Thyroid gland (tissue), 4 donors: Measurements from ENCODE around the gene ANXA3. TPM values are rescaled to one million over a fixed set of nuclear protein-coding genes. Genes with fewer than 3 reads are reported as not detected.

Experiments
- DNase-seq, 2 donors: peaks; one replicate each; pipeline ENCODE4 v3.0.0-alpha.2; 2019
- H3K27ac ChIP-seq, 3 donors: fragments of 200-600 bp; sonication (generic); 1 replicate in 2 of 3; 2 replicates in 1 of 3; pipeline ENCODE4 v1.5.1; 2016 to 2019; ENCODE audit warnings: mild to moderate bottlenecking in 1 of 3, moderate library complexity in 1 of 3
- H3K27me3 ChIP-seq: fragments of 200-600 bp; sonication (generic); one replicate; pipeline ENCODE4 v1.5.1; 2019
- H3K36me3 ChIP-seq, 2 donors: fragments of 200-600 bp; sonication (generic); one replicate each; pipeline ENCODE4 v1.5.1; 2016 to 2019
- H3K4me1 ChIP-seq, 2 donors: fragments of 200-600 bp; sonication (generic); one replicate each; pipeline ENCODE4 v1.5.1; 2017 to 2019
- H3K4me3 ChIP-seq, 3 donors: fragments of 200-600 bp; sonication (generic); replicated peaks in 1 of 3; 1 replicate in 2 of 3; 2 replicates in 1 of 3; pipeline ENCODE4 v1.5.1; 2016; ENCODE audit warnings: mild to moderate bottlenecking in 1 of 3
- H3K9me3 ChIP-seq: fragments of 200-600 bp; sonication (generic); one replicate; pipeline ENCODE4 v1.5.1; 2017
- CTCF ChIP-seq, 6 experiments: fragments of 200-600 bp in 3 of 6; fragments of 450-650 bp in 3 of 6; sonication (generic) in 3 of 6; IDR thresholded peaks; one replicate each; pipeline ENCODE4 v1.5.1; 2016 to 2019; ENCODE audit warnings: antibody characterized with exemption in 6 of 6, mild to moderate bottlenecking in 2 of 6, inconsistent platforms in 1 of 6, moderate library complexity in 1 of 6
- POLR2A ChIP-seq, 2 donors: fragments of 450-650 bp; IDR thresholded peaks; one replicate each; pipeline ENCODE4 v1.6.1; 2017; ENCODE audit warnings: antibody characterized with exemption in 2 of 2, mild to moderate bottlenecking in 2 of 2, moderate library complexity in 1 of 2
- WGBS, 2 donors: methylation state at CpG; one replicate each; pipeline ENCODE4 v1.1.5; 2017; 5-methylcytosine and 5-hydroxymethylcytosine counted together
- intact Hi-C: fragments of 100-400 bp; cut with DNase I; formaldehyde crosslinking; loops from one replicate; pipeline ENCODE4 v1.15.1; 2023
- total RNA-seq, 4 donors: library from RNA; depleted of rRNA; stranded (reverse); fragments of >200 nt; gene quantifications; one replicate each; pipeline ENCODE4 v1.2.3, GENCODE V29; 2016

The ANXA3 gene
- total RNA-seq, 4 donors from 2014 or later, result 98.7 to 213 (median 156) TPM

- Histone ChIP-seq H3K36me3 (no peaks in the 10 kb centered on the region), H3K4me1 (peaks cover 0 to 8% of the 10 kb centered on the region in 2 donors), H3K27me3 (no peaks in the 10 kb centered on the region), H3K4me3 (no peak overlapping the region), H3K9me3 (no peaks in the 10 kb centered on the region), H3K27ac (no peak overlapping the region)
- WGBS, 2 donors, result 57 to 92% methylated on average over 3 of the region's 3 CpGs
- intact Hi-C loops, result no loop called here
- TF ChIP-seq CTCF (IDR thresholded peaks at IDR 0.05), result no peak
- TF ChIP-seq POLR2A (IDR thresholded peaks at IDR 0.05), result no peak
- no peak for DNase-seq
Measured at GRCh38 chr4:78528327-78528726, 23.2 kb upstream of the ANXA3 start.

GRCh38 chr4:78529569-78530209 is 21.9 kb upstream of the ANXA3 start:
- 89 to 91% methylated on average over 2 of the region's 2 CpGs for WGBS, 2 donors
- intact Hi-C loops, result no loop called here
- Histone ChIP-seq H3K9me3 (no peaks in the 10 kb centered on the region), H3K27me3 (no peaks in the 10 kb centered on the region), H3K4me3 (no peak overlapping the region), H3K27ac (no peak overlapping the region), H3K4me1 (peaks cover 0 to 8% of the 10 kb centered on the region in 2 donors), H3K36me3 (no peaks in the 10 kb centered on the region)
- no peak for DNase-seq
- TF ChIP-seq CTCF (IDR thresholded peaks at IDR 0.05), result no peak
- TF ChIP-seq POLR2A (IDR thresholded peaks at IDR 0.05), result no peak

GRCh38 chr4:78532046-78532445 is 19.5 kb upstream of the ANXA3 start:
- Histone ChIP-seq H3K36me3 (no peaks in the 10 kb centered on the region), H3K27me3 (no peaks in the 10 kb centered on the region), H3K4me1 (no peaks in the 10 kb centered on the region), H3K4me3 (no peak overlapping the region), H3K9me3 (no peaks in the 10 kb centered on the region), H3K27ac (no peak overlapping the region)
- intact Hi-C loops, result no loop called here
- DNase-seq, result no peak
- WGBS, 2 donors, result 90 to 92% methylated on average over 1 of the region's 1 CpG
- TF ChIP-seq CTCF (IDR thresholded peaks at IDR 0.05) (no peak), POLR2A (IDR thresholded peaks at IDR 0.05) (no peak)

GRCh38 chr4:78533854-78534253 is 17.7 kb upstream of the ANXA3 start:
- H3K9me3 ChIP-seq, result no peaks in the 10 kb centered on the region
- no peak overlapping the region for H3K27ac ChIP-seq

More at GRCh38 chr4:78533854-78534253, 17.7 kb upstream of the ANXA3 start:
- WGBS, 2 donors, result 77 to 84% methylated on average over 5 of the region's 5 CpGs
- no peaks in the 10 kb centered on the region for H3K4me1 ChIP-seq
- no peaks in the 10 kb centered on the region for H3K36me3 ChIP-seq
- intact Hi-C loops, result no loop called here
- no peaks in the 10 kb centered on the region for H3K27me3 ChIP-seq
- TF ChIP-seq CTCF (IDR thresholded peaks at IDR 0.05) (no peak), POLR2A (IDR thresholded peaks at IDR 0.05) (no peak)
- H3K4me3 ChIP-seq, result no peak overlapping the region
- no peak for DNase-seq
